NCI-H1930 (cell line): Measurements from ENCODE around the gene TBC1D2.
"Not testable (repeated sequence)": the region's sequence is repeated elsewhere in the genome, so short reads cannot be mapped to it uniquely, and the experiment has no call there.

Experiments used
- DNase-seq, 2 experiments: peaks; one replicate each; lab custom pipeline; 2025; lab: John Stamatoyannopoulos, UW

Gene TBC1D2

DNA sequence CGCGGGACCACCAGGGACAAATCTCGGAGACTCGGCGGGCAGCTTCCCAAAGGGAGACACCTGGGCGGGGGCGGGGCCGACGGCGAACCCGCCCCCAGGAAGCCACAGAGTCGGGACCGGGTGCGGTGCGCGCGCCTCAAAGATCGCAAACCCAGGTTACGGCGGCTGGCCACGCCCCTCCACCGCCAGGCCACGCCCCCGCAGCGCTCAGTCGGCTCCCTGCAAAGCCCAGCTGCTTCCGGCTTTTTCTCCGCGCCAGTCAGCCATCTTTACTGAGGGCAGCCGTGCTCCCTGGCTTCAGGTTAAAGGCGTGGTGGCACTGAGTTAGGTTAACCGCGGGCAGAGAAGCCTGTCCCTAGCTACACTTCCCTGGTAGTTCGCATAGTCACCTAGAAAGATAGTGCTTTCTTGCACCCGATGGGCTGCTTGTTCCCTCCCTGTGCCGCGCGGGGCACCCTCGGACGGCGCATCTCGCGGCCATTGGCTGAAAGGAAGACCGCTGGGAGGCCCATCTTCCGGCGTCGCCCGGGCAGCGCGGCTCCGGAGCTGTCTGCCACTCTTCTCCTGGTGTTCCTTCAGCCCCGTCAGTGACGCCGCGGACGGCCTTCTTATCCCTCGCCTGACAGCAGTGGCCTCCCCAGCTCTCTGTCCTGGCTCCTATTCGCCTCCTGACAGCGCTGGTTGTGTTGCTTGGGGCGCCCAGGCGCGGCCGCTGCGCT lies at the start of gene TBC1D2:
TBC1D2 (minus strand) TSS at position 72 of the 719 bp plus-strand sequence. CDS start 108 bp downstream, outside the sequence.
- DNase-seq = peak; percentile 82 to 92

DNA sequence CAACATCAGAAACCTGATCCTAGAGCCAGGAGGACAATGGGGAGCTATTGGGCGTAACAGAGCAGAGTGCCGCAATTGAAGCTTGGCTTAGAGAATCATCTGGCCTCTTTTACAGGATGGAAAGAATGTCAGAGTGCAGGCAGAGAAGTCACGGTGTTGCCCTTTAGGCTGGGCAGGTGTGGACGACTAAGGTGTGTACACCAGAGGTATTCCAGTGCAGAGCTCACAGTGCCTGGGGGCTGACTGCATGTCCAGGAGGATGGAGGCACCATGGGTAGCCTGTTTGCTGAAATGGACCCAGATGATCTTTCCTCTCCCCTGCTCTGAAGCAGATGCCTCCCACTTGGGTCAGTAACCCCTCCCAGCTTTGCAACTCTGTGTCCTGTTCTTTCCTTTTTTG lies 48.9 kb upstream of the TBC1D2 start:
- DNase-seq = no peak

GRCh38 chr9:98303633-98304125 lies 48.2 kb upstream of the TBC1D2 start:
- no peak for DNase-seq

- no peak for DNase-seq
Observed at GRCh38 chr9:98302938-98303632, 47.6 kb upstream of the TBC1D2 start.

GRCh38 chr9:98302150-98302549 lies 46.7 kb upstream of the TBC1D2 start:
- no peak for DNase-seq

GRCh38 chr9:98300611-98301010 lies 45.2 kb upstream of the TBC1D2 start:
- DNase-seq = no peak

GRCh38 chr9:98298476-98298875 lies 43.0 kb upstream of the TBC1D2 start:
- no peak for DNase-seq

DNA sequence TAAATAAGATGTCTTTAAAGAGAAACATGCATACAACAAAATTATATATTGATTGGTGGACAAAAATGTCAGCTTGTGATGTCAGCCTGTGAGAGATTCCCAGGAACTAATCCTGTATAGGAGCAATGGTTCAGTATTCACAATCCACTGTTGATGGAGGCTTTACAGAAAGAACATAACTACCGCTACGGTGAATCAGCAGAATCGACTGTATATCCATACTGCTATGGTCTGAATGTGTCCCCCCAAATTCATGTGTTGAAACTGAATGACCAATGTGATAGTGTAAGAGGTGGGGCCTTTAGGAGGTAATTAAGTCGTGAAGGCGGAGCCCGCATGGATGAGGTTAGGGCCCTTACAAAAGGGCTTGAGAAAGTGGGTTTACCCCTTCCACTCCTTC lies 40.4 kb upstream of the TBC1D2 start:
- no peak for DNase-seq

- no peak for DNase-seq
Observed at GRCh38 chr9:98291820-98292219, 36.4 kb upstream of the TBC1D2 start.

GRCh38 chr9:98290411-98290810 lies 35.0 kb upstream of the TBC1D2 start:
- DNase-seq = no peak

DNA sequence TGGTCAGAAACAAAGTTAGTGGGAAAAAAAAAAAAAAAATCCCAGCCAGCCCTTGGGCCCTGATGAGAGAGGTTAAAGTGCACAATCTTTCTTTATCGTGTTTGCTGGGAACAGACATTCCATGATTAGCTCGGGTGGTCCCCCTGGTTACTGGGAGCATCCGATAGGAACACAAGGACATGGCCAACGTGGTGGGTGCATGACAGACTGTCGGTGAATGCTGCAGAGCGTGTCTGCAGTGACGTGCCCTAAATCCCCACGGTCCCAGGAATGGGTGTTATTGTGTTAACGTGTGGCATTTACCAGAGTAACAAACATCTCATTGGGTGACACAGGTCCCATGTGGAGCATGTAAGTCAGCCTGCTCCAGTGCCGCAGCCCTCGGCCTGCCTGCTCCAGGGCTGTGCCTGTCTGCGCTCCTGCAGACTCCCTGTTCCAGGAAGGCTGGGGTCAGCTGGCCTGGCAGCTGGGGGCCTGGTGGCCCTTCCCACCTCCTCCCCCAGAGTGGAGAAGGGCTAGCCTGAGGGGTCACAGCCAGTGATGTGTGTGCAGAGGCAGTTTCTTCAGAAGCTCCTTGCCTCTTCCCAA lies 34.3 kb upstream of the TBC1D2 start:
- DNase-seq = no peak

DNA sequence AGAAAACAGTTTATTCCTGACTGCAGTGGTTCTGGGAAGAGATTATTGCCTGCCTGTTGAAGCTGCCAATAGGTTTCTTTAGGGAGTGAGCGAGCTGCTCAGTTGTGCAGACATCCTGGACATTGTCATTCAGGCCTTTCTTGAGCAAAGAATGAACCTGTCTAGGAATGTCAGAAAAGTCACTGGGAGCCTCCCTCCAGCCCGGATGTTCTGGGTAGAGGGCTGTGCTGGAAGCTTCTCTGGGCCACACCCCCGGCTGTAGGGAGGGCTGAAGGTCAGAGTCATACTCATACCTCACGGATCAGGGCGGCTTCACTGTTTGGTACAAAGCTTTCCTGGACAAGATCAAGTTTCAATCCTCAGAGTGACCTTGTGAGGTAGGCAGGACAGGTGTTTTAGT lies 33.4 kb upstream of the TBC1D2 start:
- no peak for DNase-seq

DNA sequence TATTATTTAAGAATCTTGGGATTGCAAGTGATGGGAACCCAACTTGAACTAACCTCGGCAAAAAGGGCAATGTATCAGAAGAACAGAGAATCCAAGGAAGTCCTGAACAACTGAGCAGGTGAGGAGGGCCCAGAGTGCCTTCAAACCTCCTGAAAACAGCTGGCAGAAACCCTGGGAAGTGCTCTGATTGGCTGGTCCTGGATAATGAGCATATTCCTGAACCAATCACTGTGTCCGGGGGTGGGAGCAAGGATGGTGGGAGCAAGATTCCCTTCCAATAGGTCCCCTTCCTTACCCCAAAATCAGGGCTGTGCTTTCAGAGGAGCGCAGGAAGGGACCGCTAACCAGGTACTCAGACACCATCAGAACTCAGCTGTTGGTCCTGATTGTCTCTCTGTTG lies 31.9 kb upstream of the TBC1D2 start:
- DNase-seq = no peak

DNA sequence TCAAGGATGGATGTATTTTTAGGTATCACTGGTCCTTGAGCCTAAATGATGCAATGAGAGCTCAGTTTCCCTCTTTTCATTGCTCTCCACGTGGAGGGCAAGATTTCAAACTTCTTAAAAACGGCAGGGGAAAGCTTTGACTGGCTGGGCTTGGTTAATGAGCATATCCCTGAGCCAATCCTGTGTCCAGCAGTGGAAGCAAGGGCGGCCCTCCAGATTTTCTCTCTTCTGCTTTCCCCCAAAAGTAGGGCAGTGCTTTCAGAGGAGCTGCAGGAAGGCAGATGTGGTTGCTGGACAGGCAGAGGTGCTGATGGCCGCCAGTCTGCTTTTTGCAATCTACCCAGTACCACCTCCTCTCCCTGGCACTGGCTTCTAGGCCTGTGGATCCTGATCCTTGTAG lies 30.0 kb upstream of the TBC1D2 start:
- no peak for DNase-seq

DNA sequence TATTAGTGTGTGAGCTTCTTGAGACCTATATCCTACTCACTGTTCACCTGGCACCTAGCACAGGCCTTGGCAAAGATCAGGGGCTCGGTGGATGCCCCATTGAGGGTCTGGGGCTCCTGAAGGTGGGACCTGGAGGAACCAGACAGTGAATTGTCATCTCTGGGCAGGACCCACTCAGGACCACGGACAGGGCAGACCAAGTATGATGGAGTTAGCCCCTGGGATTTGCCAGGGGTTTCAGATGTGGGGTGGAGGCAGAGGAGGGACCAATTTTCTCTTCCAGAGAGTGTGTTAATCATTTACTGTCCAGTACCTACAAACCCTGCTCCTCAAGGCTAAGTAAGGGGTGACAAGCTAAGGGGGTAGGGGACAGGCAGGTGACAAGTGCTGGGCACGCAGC lies 29.3 kb upstream of the TBC1D2 start:
- DNase-seq = no peak

DNA sequence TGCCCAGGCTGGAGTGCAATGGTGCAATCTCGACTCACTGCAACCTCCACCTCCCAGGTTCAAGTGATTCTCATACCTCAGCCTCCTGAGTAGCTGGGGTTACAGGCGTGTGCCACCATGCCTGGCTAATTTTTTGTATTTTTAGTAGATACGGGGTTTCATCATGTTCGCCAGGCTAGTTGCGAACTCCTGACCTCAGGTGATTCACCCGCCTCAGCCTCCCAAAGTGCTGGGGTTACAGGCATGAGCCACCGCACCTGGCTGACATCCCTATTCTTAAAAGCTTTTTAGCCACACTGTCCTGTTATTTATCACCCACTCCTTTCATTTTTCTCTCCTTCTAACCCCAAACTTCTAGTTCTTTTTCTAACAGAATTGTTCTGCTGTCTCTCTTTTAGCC lies 27.7 kb upstream of the TBC1D2 start:
- not testable (repeated sequence) for DNase-seq

GRCh38 chr9:98281281-98281680 lies 25.8 kb upstream of the TBC1D2 start:
- no peak for DNase-seq

- DNase-seq = peak; percentile 43 to 81
Observed at GRCh38 chr9:98280574-98280973, 25.1 kb upstream of the TBC1D2 start.

DNA sequence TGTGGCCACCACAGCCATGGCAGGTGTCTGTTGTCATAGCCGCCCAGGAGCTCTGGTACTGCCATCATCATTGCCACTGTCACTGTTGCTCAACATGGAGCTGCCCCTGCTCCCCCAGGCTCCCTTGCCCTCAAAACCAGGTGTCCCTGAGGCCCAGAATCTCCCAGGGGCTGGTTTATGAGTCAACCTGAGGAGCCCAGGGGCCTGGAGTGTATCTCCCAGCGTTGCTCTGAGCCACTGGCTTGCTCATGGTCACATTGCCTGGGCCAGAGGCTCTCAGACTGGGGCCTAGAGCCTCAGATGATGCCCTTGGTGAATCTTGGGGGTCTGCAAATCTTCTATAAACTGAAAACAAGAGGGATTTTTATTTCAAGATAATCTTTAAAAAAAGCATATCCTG lies 24.7 kb upstream of the TBC1D2 start:
- DNase-seq = no peak

- no peak for DNase-seq
Observed at GRCh38 chr9:98276907-98277469, 21.5 kb upstream of the TBC1D2 start.

DNA sequence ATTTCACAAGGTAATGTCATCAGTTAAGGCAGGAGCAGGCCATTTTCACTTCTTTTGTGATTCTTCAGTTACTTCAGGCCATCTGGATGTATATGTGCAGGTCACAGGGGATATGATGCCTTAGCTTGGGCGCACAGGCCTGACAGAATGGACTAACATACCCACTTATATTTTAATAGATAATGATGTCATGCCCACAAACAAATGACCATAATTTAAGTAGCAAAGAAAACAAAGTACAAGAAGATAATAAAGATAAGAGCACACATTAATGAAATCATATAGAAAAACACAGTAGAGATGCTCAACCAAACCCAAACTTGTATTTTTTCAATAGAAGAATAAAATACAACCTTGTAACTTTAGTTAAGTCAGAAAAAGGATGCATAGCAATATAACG lies 19.7 kb upstream of the TBC1D2 start:
- no peak for DNase-seq

GRCh38 chr9:98272083-98272482 lies 16.6 kb upstream of the TBC1D2 start:
- DNase-seq = no peak

DNA sequence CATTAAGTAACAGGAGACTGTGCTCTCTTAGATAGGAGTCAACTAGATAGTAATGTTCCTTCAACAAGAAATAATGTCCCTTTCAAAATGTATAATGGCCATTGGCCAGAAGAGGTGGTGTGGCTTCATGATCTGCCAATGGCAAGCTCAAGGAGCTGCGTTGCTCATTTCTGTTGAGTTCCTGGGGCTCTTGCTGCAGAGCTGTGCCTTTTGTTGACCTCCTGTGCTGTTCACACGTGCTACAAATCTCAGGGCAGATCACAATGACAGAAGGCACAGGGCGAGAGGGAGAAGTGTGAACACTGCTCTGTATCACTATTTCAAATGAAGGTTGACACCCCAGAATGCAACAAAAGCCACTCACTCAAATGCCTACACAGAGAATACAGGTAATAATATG lies 16.0 kb upstream of the TBC1D2 start:
- no peak for DNase-seq
